H1 (cell line): ENCODE measurements around the gene OGFOD3. TPM values are rescaled to one million over a fixed set of nuclear protein-coding genes. Genes with fewer than 3 reads are reported as not detected.
A peak's percentile ranks its signal among the peaks of the same experiment; 100 is the strongest.

Experiments used
- CTCF ChIA-PET: fragments of 300-600 bp; sonication (Branson Sonifier 250); formaldehyde crosslinking; loops from one replicate; lab custom pipeline; 2021; ENCODE audit not compliant: partially characterized antibody; lab: Charles Lee
- POLR2A ChIA-PET: fragments of 300-600 bp; sonication (Branson Sonifier 250); formaldehyde crosslinking; loops from one replicate; lab custom pipeline; 2021; ENCODE audit warnings: inconsistent platforms; ENCODE audit not compliant: partially characterized antibody; lab: Charles Lee
- DNase-seq, 2 experiments: peaks; one replicate each; pipeline versions ENCODE4 v3.0.0 to v3.0.0-alpha.2; 2010 to 2022; ENCODE audit warnings: low spot score in 2 of 2, low read depth in 1 of 2, mixed read lengths in 1 of 2
- FAIRE-seq: peaks from 2 replicates; lab custom pipeline; 2011; peaks lifted over from hg19 to GRCh38; lab: Jason Lieb, UNC
- H2AFZ ChIP-seq: 2 replicates; pipeline ENCODE4 v1.8.1; 2012; ENCODE audit warnings: low read length, inconsistent platforms
- H2AK5ac ChIP-seq: 2 replicates; pipeline ENCODE4 v1.6.1; 2013; ENCODE audit warnings: low read depth, low read length
- H2BK120ac ChIP-seq: replicated peaks from 2 replicates; pipeline ENCODE3; 2013; ENCODE audit warnings: low read depth, low read length, inconsistent platforms
- H2BK12ac ChIP-seq: 2 replicates; pipeline ENCODE4 v1.6.1; 2013; ENCODE audit warnings: low read depth, low read length
- H2BK15ac ChIP-seq: 2 replicates; pipeline ENCODE4 v1.6.1; 2013; ENCODE audit warnings: low read length
- H2BK20ac ChIP-seq: 2 replicates; pipeline ENCODE4 v1.6.1; 2013; ENCODE audit warnings: low read length
- H2BK5ac ChIP-seq: 2 replicates; pipeline ENCODE4 v1.6.1; 2013; ENCODE audit warnings: low read depth, low read length
- H3K14ac ChIP-seq: 2 replicates; pipeline ENCODE4 v1.6.1; 2013; ENCODE audit warnings: inconsistent platforms; ENCODE audit not compliant: insufficient read length
- H3K18ac ChIP-seq: 2 replicates; pipeline ENCODE4 v1.6.1; 2013; ENCODE audit warnings: low read length; ENCODE audit errors: extremely low read depth
- H3K23ac ChIP-seq: 2 replicates; pipeline ENCODE4 v1.6.1; 2013; ENCODE audit warnings: inconsistent platforms; ENCODE audit not compliant: insufficient read length
- H3K23me2 ChIP-seq: 2 replicates; pipeline ENCODE4 v1.6.1; 2013; ENCODE audit warnings: low read depth, low read length
- H3K27ac ChIP-seq: 2 replicates; pipeline ENCODE4 v1.6.1; 2011; ENCODE audit warnings: low read depth, low read length, inconsistent platforms
- H3K27me3 ChIP-seq, 4 experiments: replicated peaks in 1 of 4; 1 replicate in 1 of 4; 2 replicates in 3 of 4; pipeline versions ENCODE4 v1.6.1 to v1.8.1; 2011 to 2013; ENCODE audit warnings: low read length in 3 of 4, mild to moderate bottlenecking in 3 of 4, inconsistent platforms in 2 of 4, mixed read lengths in 2 of 4, moderate library complexity in 1 of 4; ENCODE audit not compliant: control insufficient read depth in 3 of 4, insufficient read depth in 3 of 4; ENCODE audit errors: extremely low read depth in 1 of 4
- H3K36me3 ChIP-seq, 4 experiments: 2 replicates each; pipeline versions ENCODE4 v1.6.1 to v1.8.1; 2011 to 2013; ENCODE audit warnings: mild to moderate bottlenecking in 4 of 4, low read length in 3 of 4, moderate library complexity in 2 of 4, control low read depth in 1 of 4, inconsistent platforms in 1 of 4; ENCODE audit not compliant: insufficient read depth in 4 of 4, control insufficient read depth in 2 of 4
- H3K4ac ChIP-seq: replicated peaks from 2 replicates; pipeline ENCODE3; 2013; ENCODE audit warnings: low read length, low read depth, mixed read lengths, inconsistent platforms; ENCODE audit not compliant: insufficient read length
- H3K4me1 ChIP-seq, 4 experiments: replicated peaks in 1 of 4; 1 replicate in 1 of 4; 2 replicates in 3 of 4; pipeline versions ENCODE4 v1.6.1 to v1.8.1; 2011 to 2013; ENCODE audit warnings: low read length in 3 of 4, inconsistent platforms in 2 of 4, mixed read lengths in 1 of 4; ENCODE audit not compliant: insufficient read depth in 4 of 4, control insufficient read depth in 3 of 4
- H3K4me2 ChIP-seq, 2 experiments: 2 replicates each; pipeline versions ENCODE4 v1.6.1 to v1.8.1; 2011 to 2013; ENCODE audit warnings: low read depth in 2 of 2, low read length in 2 of 2, control low read depth in 1 of 2, inconsistent platforms in 1 of 2, mild to moderate bottlenecking in 1 of 2; ENCODE audit not compliant: insufficient read depth in 1 of 2
- H3K4me3 ChIP-seq, 4 experiments: fragments of 200-600, 300-600 bp in 1 of 4; sonication (generic), shearing (Covaris generic), sonication (Bioruptor Twin) in 1 of 4; 2 replicates each; pipeline versions ENCODE4 v1.5.1 to v1.8.1; 2011 to 2016; ENCODE audit warnings: low read length in 4 of 4, low read depth in 3 of 4, control low read depth in 2 of 4, inconsistent platforms in 2 of 4, mild to moderate bottlenecking in 2 of 4, mixed read lengths in 1 of 4, moderate library complexity in 1 of 4; ENCODE audit not compliant: insufficient read depth in 2 of 4; ENCODE audit errors: extremely low read depth in 1 of 4
- H3K56ac ChIP-seq: replicated peaks from 2 replicates; pipeline ENCODE3; 2013; ENCODE audit warnings: low read depth, mild to moderate bottlenecking, mixed read lengths, low read length, inconsistent platforms; ENCODE audit not compliant: insufficient read length
- H3K79me1 ChIP-seq: 2 replicates; pipeline ENCODE4 v1.6.1; 2013; ENCODE audit warnings: low read depth, low read length, control low read depth
- H3K79me2 ChIP-seq, 2 experiments: 2 replicates each; pipeline versions ENCODE4 v1.6.1 to v1.8.1; 2012 to 2013; ENCODE audit warnings: low read length in 2 of 2, mild to moderate bottlenecking in 2 of 2, inconsistent platforms in 1 of 2; ENCODE audit not compliant: insufficient read depth in 2 of 2, control insufficient read depth in 1 of 2
- H3K9ac ChIP-seq, 4 experiments: replicated peaks in 1 of 4; 1 replicate in 1 of 4; 2 replicates in 3 of 4; pipeline versions ENCODE4 v1.6.1 to v1.8.1; 2011 to 2013; ENCODE audit warnings: low read depth in 3 of 4, low read length in 3 of 4, control low read depth in 2 of 4, mild to moderate bottlenecking in 2 of 4, moderate library complexity in 2 of 4, inconsistent platforms in 1 of 4; ENCODE audit errors: extremely low read depth in 1 of 4
- H3K9me3 ChIP-seq, 2 experiments: 2 replicates each; pipeline versions ENCODE4 v1.6.1 to v1.8.1; 2012 to 2013; ENCODE audit warnings: mild to moderate bottlenecking in 2 of 2, moderate library complexity in 2 of 2, control low read depth in 1 of 2, inconsistent platforms in 1 of 2, low read depth in 1 of 2, low read length in 1 of 2, mixed read lengths in 1 of 2; ENCODE audit not compliant: insufficient read depth in 2 of 2
- H4K20me1 ChIP-seq, 2 experiments: replicated peaks in 1 of 2; 2 replicates each; pipeline versions ENCODE3 to v1.8.1; 2011 to 2013; ENCODE audit warnings: inconsistent platforms in 2 of 2, low read length in 2 of 2, mild to moderate bottlenecking in 1 of 2; ENCODE audit not compliant: insufficient read depth in 2 of 2, control insufficient read depth in 1 of 2
- H4K5ac ChIP-seq: 2 replicates; pipeline ENCODE4 v1.6.1; 2013; ENCODE audit warnings: low read length, low read depth, mixed read lengths, inconsistent platforms; ENCODE audit not compliant: insufficient read length
- H4K8ac ChIP-seq: 2 replicates; pipeline ENCODE4 v1.8.0; 2013; ENCODE audit warnings: mild to moderate bottlenecking, moderate library complexity, low read length, inconsistent platforms; ENCODE audit not compliant: insufficient read depth; ENCODE audit errors: extremely low read depth
- H4K91ac ChIP-seq: replicated peaks from 2 replicates; pipeline ENCODE3; 2013; ENCODE audit warnings: low read length, mixed read lengths, inconsistent platforms; ENCODE audit not compliant: insufficient read length
- CHD2 ChIP-seq: IDR thresholded peaks from 2 replicates; pipeline ENCODE4 v1.6.1; 2012; ENCODE audit warnings: low read length, improper control_type of control experiment
- CREB1 ChIP-seq: IDR thresholded peaks from 2 replicates; pipeline ENCODE4 v1.6.1; 2012; ENCODE audit warnings: inconsistent platforms
- HDAC2 ChIP-seq, 2 experiments: fragments of 300-600 bp in 1 of 2; sonication (generic) in 1 of 2; IDR thresholded peaks; 2 replicates each; pipeline ENCODE4 v1.6.1; 2011 to 2012; ENCODE audit warnings: low read depth in 2 of 2, low read length in 2 of 2, mild to moderate bottlenecking in 2 of 2, moderate library complexity in 2 of 2, borderline replicate concordance in 1 of 2, inconsistent platforms in 1 of 2
- HDAC6 ChIP-seq: IDR thresholded peaks from one replicate; pipeline ENCODE4 v1.7.1; 2012; ENCODE audit warnings: low read depth, mild to moderate bottlenecking, inconsistent platforms, low read length, moderate library complexity
- KDM4A ChIP-seq: IDR thresholded peaks from one replicate; pipeline ENCODE4 v1.7.1; 2012; ENCODE audit warnings: low read depth, mild to moderate bottlenecking, moderate library complexity, low read length, inconsistent platforms; ENCODE audit not compliant: severe bottlenecking
- MAFK ChIP-seq: IDR thresholded peaks from 2 replicates; pipeline ENCODE4 v1.6.1; 2012; ENCODE audit warnings: low read depth, mild to moderate bottlenecking, improper control_type of control experiment, low read length
- POLR2A ChIP-seq, 2 experiments: IDR thresholded peaks; 1 replicate in 1 of 2; 2 replicates in 1 of 2; pipeline ENCODE4 v1.6.1; 2011; ENCODE audit warnings: low read depth in 2 of 2, low read length in 2 of 2, mild to moderate bottlenecking in 2 of 2; ENCODE audit errors: control extremely low read depth in 1 of 2
- POLR2AphosphoS5 ChIP-seq: IDR thresholded peaks from 2 replicates; pipeline ENCODE4 v1.6.1; 2011; ENCODE audit warnings: low read depth, low read length
- SP1 ChIP-seq: IDR thresholded peaks from 2 replicates; pipeline ENCODE4 v1.6.1; 2011; ENCODE audit warnings: low read depth, low read length
- SP2 ChIP-seq: IDR thresholded peaks from 2 replicates; pipeline ENCODE4 v1.6.1; 2012; ENCODE audit warnings: mild to moderate bottlenecking, low read length, inconsistent platforms
- SRF ChIP-seq: IDR thresholded peaks from 2 replicates; pipeline ENCODE4 v1.6.1; 2011; ENCODE audit warnings: mild to moderate bottlenecking, low read depth, low read length, moderate library complexity
- TAF7 ChIP-seq: optimal IDR thresholded peaks from 2 replicates; pipeline ENCODE3; 2011; ENCODE audit warnings: low read depth, mild to moderate bottlenecking, inconsistent platforms, low read length, moderate library complexity, borderline replicate concordance
- WGBS, 2 experiments: shearing (Covaris generic) in 1 of 2; methylation state at CpG; one replicate each; pipeline versions ENCODE4 v1.1.6 to v1.1.7; 2013 to 2015; ENCODE audit warnings: low lambda C conversion rate in 2 of 2, mixed read lengths in 2 of 2, inconsistent platforms in 1 of 2, low coverage in 1 of 2, missing lambda C conversion rate in 1 of 2; ENCODE audit not compliant: insufficient replicate concordance in 2 of 2, insufficient coverage in 1 of 2, insufficient read length in 1 of 2; ENCODE audit errors: extremely low coverage in 1 of 2, missing lambda C conversion rate in 1 of 2; 5-methylcytosine and 5-hydroxymethylcytosine counted together
- polyA plus RNA-seq, 7 experiments: library from polyadenylated mRNA; depleted of rRNA in 3 of 7; stranded (reverse) in 5 of 7; unstranded in 2 of 7; fragments of >200 nt in 5 of 7; fragments of 200-250 nt in 2 of 7; gene quantifications; 1 replicate in 5 of 7; 2 replicates in 1 of 7; 4 replicates in 1 of 7; pipeline versions ENCODE4 v1.2.1 to v1.2.3, GENCODE V29; 2011 to 2013; ENCODE audit warnings: missing spikeins in 2 of 7, mixed read lengths in 2 of 7
- total RNA-seq: library from RNA; stranded (reverse); fragmentation: NEBNext Ultra II Directional; extraction: Animal tissue kit (Norgen Biotek cat#: 25700); gene quantifications from 2 replicates; pipeline ENCODE4 v1.2.1, GENCODE V29; 2021

Gene OGFOD3
- total and polyA plus RNA-seq, 2 of the 8 experiments (the other 6 are each of a cell fraction or from before 2014, with no cell fraction given), result 21.1 to 21.8 TPM

DNA sequence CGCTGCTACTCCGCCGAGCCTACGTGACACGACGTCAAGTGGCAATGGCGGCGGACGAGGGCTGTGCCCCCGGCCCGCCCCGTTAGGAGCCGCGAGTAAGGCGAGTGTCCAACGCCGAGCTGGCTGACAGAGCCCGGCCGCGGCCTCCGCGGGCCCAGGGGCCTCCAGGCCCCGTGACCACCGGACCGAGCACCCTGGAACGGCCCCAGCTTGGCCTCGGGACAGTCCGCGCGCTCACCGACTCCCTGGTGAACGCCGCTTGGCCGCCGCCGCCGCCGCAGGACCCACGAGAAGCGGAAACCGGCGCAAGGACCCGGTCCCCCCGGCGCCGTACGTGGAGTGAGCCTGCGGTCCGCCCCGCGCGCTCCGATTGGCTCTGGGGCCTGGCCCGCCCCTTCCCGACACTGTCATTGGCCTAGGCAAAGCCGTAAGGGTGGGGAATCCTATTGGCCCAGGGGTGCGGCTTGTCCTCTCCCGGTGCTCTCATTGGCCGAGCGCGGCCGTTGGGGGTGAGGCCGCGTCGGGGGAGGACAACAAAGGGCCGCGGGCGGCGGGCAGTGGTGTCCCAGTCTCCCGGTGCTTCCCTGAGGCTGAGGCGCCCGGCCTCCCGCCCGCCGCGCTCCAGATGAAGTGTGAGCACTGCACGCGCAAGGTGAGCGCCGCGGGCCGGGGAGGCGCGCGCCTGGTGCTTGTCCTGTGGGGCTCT is 39.9 kb upstream of the OGFOD3 start, which contains the start of gene NARF:
Gene NARF (plus strand): TSS at position 563 of the 706 bp plus-strand sequence. CDS start 63 bp downstream, at position 626.
- no peak for FAIRE-seq
- no peak within 1 kb of the TSS for H3K23ac ChIP-seq
- H4K91ac ChIP-seq, result no peak within 1 kb of the TSS
- H2BK5ac ChIP-seq, result peak within 1 kb of the TSS; percentile 57; the same call in 1 of the 2 replicates
- ChIA-PET POLR2A (interaction anchor here (1.6 to 1.8 kb wide), 2 partner anchors 9 to 19 kb away, joined by 5 read pairs; no protein-coding TSS in a partner anchor), CTCF (no interaction called here)
- peak within 1 kb of the TSS; percentile 79 for H3K56ac ChIP-seq
- no peak within 1 kb of the TSS for H2BK15ac ChIP-seq
- WGBS, 2 experiments, result 1% methylated on average over 67 of the region's 85 CpGs; no CpG with 5 or more reads in 1 of the 2 experiments
- peaks cover 0 to 8% (median 3%) of the 10 kb centered on the region in 4 experiments; a peak in 4 of 7 replicates for H3K4me1 ChIP-seq
- H3K79me2 ChIP-seq, result peaks cover 0 to 3% of the 10 kb centered on the region in 2 experiments; a peak in 1 of 4 replicates
- no peak within 1 kb of the TSS for H2BK120ac ChIP-seq
- peak within 1 kb of the TSS; percentile 77 to 86 (median 81) for H3K4me3 ChIP-seq
- no peak within 1 kb of the TSS for H2BK12ac ChIP-seq
- no peak within 1 kb of the TSS; the same call in 1 of the 2 replicates for H2AFZ ChIP-seq
- H3K4me2 ChIP-seq, result peak within 1 kb of the TSS; percentile 86 to 99
- H3K9ac ChIP-seq, result peak within 1 kb of the TSS; percentile 71 to 95 (median 81)
- H4K5ac ChIP-seq, result peak within 1 kb of the TSS; percentile 81
- peaks cover 3 to 11% of the 10 kb centered on the region in 2 experiments for H4K20me1 ChIP-seq
- H3K23me2 ChIP-seq, result peaks cover 2% of the 10 kb centered on the region; the same call in 1 of the 2 replicates
- DNase-seq, result peak; percentile 88 to 91
- H3K27me3 ChIP-seq, result no peaks in the 10 kb centered on the region
- H3K36me3 ChIP-seq, result peaks cover 6 to 11% (median 10%) of the 10 kb centered on the region in 4 experiments; a peak in 7 of 8 replicates
- H3K4ac ChIP-seq, result no peak within 1 kb of the TSS
- H3K79me1 ChIP-seq, result 0 out of 2 replicates have a peak, but pooled peaks cover 4% of the 10 kb centered on the region
- peak within 1 kb of the TSS; percentile 83; the same call in 1 of the 2 replicates for H4K8ac ChIP-seq
- peak within 1 kb of the TSS; percentile 86 for H3K27ac ChIP-seq
- peaks cover 2 to 8% of the 10 kb centered on the region in 2 experiments; a peak in 2 of 4 replicates for H3K9me3 ChIP-seq
- no peak within 1 kb of the TSS for H2BK20ac ChIP-seq
- H3K14ac ChIP-seq, result no peak within 1 kb of the TSS
- H3K18ac ChIP-seq, result peak within 1 kb of the TSS; percentile 79
- no peak within 1 kb of the TSS for H2AK5ac ChIP-seq
- TF ChIP-seq POLR2A (IDR thresholded peaks at IDR 0.05; ENCODE audit: control extremely low read depth in 1 of 2, low read depth in 2 of 2, low read length in 2 of 2) (peak; percentile 79 to 91), POLR2AphosphoS5 (peak; percentile 63; the same call in 1 of the 2 replicates), CREB1 (peak; percentile 56; the same call in 1 of the 2 replicates), SRF (no peak), SP2 (peak; percentile 48), MAFK (peak; percentile 18; the same call in 1 of the 2 replicates), HDAC6 (no peak), SP1 (peak; percentile 94), CHD2 (peak; percentile 81), TAF7 (peak; percentile 5), KDM4A (peak; percentile 95), HDAC2 (IDR thresholded peaks at IDR 0.05; ENCODE audit: borderline replicate concordance in 1 of 2, low read depth in 2 of 2, low read length in 2 of 2) (no peak; a peak in 2 of 4 replicates)
